Uterus (tissue), 2 donors: ENCODE data around the gene PCDHGA5.
"Not testable (repeated sequence)": the region's sequence is repeated elsewhere in the genome, so short reads cannot be mapped to it uniquely, and the experiment has no call there.

Experiments used
- POLR2A ChIP-seq, 2 donors: fragments of 450-650 bp; IDR thresholded peaks; one replicate each; pipeline ENCODE4 v1.6.1; 2016; ENCODE audit warnings: antibody characterized with exemption in 2 of 2, mild to moderate bottlenecking in 1 of 2, moderate library complexity in 1 of 2
- TF ChIP-seq, protein P1 (sequence below), 4 experiments: fragments of 200-600 bp in 2 of 4; fragments of 450-650 bp in 2 of 4; sonication (generic) in 2 of 4; IDR thresholded peaks; one replicate each; pipeline ENCODE4 v1.5.1; 2016 to 2019; ENCODE audit warnings: antibody characterized with exemption in 4 of 4, mild to moderate bottlenecking in 2 of 4, moderate library complexity in 1 of 4

- TF ChIP-seq, protein P1, sequence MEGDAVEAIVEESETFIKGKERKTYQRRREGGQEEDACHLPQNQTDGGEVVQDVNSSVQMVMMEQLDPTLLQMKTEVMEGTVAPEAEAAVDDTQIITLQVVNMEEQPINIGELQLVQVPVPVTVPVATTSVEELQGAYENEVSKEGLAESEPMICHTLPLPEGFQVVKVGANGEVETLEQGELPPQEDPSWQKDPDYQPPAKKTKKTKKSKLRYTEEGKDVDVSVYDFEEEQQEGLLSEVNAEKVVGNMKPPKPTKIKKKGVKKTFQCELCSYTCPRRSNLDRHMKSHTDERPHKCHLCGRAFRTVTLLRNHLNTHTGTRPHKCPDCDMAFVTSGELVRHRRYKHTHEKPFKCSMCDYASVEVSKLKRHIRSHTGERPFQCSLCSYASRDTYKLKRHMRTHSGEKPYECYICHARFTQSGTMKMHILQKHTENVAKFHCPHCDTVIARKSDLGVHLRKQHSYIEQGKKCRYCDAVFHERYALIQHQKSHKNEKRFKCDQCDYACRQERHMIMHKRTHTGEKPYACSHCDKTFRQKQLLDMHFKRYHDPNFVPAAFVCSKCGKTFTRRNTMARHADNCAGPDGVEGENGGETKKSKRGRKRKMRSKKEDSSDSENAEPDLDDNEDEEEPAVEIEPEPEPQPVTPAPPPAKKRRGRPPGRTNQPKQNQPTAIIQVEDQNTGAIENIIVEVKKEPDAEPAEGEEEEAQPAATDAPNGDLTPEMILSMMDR (IDR thresholded peaks at IDR 0.05) = not testable (repeated sequence)
- TF ChIP-seq POLR2A (IDR thresholded peaks at IDR 0.05) = not testable (repeated sequence)
Measured at GRCh38 chr5:141316963-141317362, 47.0 kb upstream of the PCDHGA5 start.
